NCI-H526 (cell line): ENCODE data around the gene PAM.
"Not testable (repeated sequence)": the region's sequence is repeated elsewhere in the genome, so short reads cannot be mapped to it uniquely, and the experiment has no call there.

Experiments used
- DNase-seq, 2 experiments: peaks; one replicate each; lab custom pipeline; 2025; lab: John Stamatoyannopoulos, UW

Gene PAM

DNA sequence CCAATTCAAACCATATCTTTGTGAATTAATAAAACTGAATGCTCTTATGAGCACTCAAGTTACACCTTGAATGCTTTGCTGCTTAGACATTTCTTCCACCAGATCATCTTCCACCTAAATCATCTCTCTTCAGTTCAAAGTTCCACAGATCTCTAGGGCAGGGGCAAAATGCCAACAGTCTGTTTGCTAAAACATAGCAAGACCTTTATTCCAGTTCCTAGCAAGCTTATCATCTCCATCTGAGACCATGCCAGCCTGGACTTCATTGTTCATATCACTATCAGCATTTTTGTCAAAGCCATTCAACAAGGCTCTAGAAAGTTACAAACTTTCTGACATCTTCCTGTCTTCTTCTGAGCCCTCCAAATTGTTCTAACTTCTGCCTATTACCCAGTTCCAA, 245.0 kb downstream of the PAM start:
- DNase-seq, result no peak

DNA sequence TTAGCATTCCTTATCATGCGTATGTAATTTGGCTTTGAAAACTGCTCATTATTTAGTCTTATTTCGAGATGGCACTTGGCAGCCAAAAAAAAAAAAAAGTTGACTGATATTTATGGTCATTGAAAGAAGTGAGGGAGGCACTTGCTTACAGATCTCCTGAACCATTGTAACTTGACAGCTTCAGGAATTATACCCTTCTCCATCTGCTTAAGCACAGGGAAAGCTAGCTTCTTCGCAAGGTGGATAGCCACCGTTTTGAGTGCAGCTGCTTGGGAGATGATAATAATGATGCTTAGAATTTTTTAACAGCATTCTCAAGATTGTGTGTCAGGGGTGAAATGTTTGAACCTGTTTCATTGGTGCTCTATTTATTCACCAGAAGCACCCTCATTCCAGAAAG, 248.8 kb downstream of the PAM start:
- DNase-seq, result no peak

DNA sequence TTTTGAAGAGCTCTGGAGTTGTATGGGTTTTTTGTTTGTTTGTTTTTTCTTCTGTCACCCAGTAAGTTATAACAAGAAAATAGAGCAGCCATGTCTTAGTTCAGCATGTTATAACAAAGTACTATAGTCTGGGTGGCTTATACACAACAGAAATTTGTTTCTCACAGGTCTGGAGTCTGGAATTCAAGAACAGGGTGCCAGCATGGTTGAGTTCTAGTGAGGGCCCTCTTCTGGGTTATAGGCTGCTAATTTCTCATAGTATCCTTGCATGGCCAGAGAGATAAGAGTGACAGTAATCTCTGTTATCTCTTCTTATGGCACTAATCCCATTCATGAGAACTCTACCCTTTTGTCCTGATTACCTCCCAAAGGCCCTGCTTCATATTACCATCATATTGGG, 250.2 kb downstream of the PAM start:
- no peak for DNase-seq

DNA sequence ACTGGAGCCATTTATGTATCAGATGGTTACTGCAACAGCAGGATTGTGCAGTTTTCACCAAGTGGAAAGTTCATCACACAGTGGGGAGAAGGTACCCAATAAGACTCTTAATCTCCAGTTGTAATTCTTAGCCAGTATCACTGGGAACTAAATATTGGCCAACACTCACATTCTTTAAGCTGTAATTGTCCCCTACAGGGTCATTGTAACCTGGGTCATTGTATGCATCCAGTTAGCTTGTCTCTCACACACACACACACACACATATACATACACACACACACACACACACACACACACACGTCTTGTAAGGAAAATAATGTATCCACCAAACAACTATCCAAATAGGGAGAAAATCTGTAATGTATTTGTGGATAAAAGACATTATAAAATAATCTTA, 251.8 kb downstream of the PAM start:
- no peak for DNase-seq

DNA sequence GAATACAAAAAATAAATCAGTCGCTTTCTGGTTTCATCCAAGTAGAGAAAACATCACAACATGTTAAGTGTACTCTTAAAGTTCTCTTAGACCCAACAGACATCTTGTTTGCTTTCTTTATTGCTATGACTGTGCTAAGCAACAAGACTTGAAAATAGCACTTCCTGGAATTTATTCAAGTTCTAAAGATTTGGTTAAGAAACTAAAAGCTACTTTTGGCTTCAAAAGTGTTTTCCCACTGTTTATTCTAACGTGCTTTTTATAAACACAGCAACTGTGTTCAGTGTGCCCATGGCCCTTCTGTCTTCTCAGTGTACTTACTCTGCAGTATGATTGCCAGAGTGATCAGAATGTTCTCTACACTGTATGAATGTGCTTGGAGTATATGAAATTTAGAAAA, 255.1 kb downstream of the PAM start:
- DNase-seq, result no peak

DNA sequence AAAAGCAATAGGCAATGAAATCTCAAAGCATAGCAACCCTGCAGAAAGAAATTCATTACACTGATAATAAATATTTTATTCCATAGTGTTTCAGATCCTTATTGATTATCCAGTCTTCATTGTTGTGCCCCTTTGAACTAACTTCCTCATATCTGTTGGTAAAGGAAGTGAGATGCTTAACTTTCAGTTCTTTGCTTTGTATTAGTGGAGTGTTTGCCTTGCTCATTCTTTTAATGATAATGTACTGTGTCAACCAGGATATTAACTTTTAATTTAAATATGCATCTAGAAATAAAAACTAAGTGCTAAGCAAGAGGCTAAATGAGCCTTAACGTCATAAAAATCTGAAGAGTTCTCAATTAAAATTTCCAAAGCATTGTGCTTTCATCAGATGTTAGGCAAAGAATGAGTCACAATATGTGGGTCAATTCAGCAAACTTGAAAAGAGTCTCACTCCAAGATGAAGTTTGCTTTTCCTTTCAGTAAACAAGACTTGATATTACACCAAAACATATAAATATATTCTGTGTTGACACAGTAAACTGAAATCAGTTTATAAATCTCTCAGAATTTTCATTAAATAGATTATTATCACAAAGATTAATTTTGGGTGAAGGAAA, 258.9 kb downstream of the PAM start:
- no peak for DNase-seq

DNA sequence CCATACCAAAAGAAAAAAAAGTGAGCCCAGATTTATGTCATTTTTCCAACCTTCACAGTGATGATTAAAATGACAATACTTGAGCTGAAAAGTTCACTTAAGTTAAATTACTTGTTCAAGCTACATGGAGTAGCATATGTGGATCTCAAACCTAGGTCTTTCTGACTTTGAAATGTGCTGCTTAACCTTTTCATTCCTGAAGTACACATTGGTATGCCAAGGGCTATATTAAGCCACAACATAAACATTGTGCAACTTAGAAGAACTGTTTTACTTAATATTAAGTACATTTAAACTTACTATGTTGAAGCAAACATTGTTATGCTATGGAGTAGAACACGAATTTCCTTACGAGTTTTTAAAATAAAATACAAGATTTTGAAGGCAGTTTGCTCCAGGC, 259.9 kb downstream of the PAM start:
- no peak for DNase-seq

DNA sequence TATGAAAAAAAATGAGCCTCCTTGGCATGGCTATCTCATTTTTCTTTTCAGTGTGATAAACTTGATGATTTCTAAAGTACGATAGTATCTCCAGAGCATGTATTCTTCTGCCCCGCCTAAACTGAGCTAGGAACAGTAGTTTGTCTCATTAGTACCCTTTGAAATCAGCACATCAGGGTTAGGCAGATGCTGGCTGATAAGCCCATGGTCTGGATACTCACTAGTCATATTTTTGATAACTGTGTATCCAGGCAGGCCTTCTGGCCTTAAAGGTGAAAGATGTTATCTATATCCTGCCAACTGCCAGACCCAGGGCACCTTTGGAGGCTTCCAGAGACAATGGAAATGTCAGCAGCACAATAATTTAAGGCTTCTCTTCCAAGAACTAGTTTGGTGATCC, 261.1 kb downstream of the PAM start:
- DNase-seq, result no peak

DNA sequence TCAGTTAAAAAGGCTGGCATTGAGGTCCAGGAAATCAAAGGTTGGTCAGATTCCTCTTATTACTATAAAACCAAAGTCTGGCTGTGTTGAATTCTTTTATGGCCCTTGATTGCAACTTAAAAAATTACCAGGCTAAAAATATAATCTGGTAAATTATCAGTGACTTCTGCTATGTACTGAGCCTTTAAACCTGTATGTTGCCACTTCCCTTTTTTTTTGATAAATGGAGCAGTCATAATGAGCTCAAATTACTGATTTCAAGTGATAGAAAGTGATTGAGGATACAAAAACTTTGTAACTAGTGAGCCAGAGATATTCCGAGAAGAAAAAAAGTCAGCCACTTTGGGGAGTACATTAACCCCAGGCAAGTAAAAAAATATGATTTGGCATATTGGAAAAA, 264.7 kb downstream of the PAM start:
- no peak for DNase-seq

DNA sequence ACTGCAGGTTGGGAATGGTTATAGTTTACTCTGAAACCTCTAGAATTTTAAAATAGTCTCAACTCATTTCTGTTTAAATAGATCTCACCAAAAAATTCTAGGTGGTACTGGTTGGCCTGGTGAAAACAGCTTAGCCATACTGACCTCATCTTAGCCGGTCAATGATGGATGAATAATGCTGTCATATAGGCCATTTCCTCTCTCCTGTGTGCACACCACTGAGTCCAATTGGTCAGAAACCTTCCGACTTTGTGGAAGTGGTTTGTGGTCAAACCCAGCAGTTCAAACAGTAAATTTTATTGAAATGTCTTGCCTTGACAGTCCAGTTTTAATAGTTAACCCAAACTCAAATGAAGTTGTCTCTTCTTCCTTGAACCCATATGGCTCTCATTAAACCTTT, 266.2 kb downstream of the PAM start:
- no peak for DNase-seq

DNA sequence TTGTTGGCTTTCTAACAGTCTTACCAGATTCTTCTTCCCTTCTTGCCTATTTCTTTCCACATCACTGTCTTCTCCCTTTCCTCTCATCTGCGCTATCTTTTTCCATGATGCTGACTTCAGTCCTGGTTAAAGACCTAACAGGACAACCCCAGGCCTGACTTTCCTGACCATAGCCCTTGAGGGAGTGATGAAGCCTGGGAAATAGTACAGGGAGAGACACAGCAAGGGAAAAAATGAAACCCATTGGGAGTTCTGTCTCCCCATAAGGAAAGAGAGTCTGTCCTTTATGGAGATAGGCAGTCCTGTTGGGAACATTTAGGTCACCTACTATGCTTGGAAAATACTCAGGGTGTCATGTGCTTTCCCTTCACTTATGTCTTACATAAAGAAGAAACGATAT, 272.2 kb downstream of the PAM start:
- no peak for DNase-seq

DNA sequence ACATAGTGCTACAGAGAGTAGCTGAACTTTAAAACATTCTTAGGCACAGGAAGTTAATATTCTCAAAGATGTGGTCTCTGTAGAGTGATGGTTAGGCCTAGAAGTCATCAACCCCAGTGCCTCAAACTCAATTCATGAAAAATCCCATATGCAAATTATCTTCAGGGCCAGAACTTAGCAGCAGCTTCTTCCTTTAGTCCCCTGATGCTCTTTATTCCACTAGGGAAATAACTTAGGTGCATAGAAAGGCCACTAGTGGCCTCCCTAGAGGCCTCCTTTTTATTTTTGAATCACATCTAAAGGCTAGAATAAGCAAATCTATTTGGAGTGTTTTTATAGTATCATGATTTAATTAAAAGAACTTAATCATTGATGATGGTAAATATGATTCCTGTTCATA, 276.5 kb downstream of the PAM start:
- DNase-seq, result peak in 1 of 2 experiments; percentile 18

DNA sequence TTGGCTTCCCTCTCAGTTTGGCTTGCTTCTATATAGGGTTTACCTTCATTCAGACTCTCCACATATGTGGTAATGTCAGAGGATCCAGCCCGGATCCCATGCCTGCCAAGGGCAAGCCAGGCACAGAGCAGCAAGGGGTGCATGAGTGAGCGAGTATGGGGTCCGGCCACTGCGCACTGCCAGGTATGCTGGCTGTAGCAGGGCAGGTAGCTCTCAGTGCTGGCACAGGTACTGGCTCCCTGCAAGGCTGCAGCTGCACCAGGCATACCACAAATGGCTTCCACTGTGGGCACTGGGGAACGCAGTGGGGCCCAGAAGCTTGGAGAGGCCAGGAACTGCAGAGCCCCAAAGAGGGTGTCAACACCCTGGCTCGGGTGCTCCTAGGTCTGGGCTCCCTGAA, 278.6 kb downstream of the PAM start:
- no peak for DNase-seq

DNA sequence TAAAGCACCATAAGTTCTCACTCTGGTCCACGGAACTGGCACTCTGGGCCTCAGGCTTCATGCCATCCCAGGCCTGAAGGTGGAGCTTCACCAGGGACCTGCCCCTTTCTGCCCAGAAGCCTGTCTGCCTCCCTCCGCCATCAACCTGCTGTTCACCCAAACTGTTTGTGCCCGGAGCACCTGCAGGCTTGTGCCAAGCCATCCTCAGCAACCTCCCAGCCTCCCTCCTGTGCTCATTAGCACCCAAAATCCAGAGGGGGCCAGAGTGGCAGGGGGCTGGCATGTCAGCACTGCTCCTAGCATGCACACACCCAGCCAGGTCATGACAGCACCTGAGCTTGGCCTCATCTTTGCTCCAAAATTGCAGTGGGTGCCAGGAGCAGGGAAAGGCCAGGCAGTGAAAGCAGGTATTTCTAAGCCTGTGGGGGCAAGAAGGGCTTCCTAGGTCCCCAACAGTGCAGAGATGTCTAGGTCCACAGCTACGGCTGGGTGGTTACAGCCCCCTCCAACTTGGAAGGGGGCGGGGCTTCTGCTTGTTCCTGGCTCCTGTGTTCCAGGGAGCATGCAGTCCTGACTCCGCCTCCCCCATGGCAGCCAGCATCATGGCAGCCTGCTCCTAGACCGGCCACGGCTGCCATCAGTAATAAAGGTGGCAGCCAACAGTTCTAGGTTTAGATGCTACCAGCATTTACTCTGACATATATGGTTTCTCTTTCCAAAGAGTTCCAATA, 279.7 kb downstream of the PAM start:
- no peak for DNase-seq

DNA sequence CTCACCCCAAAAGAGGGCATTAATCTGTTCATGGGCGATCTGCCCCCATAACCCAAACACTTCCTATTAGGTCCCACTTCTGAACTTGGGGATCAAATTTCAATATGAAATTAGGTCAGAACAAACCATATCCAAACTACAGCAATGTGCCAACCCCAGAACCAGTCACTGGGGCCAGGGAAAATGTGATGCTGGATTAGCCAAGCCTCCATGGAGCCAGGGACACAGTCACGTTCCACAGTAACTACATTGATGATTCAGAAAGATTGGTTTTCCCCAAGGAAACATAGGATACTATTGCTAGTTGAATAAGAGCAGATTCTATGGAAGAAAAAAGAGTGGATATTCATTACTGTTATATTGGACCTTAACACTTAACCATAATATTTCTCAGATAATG, 280.6 kb downstream of the PAM start:
- no peak for DNase-seq

DNA sequence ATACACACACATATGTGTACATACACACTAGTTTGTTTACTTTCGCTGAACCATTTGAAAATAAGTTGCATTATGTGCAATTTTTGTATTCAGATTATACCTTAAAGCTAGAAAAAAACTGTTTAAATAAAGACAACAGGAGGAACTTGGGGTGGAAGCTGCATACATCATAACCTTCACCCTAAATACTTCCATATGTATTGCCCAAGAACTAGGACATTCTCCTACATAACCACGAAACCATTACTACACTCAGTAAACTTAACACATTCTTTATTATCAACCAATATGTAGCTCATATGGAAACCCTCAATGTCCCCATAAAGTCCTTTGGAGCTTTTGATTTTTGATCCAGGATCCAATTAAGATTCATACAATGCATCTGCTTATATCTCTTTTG, 281.5 kb downstream of the PAM start:
- DNase-seq, result no peak

DNA sequence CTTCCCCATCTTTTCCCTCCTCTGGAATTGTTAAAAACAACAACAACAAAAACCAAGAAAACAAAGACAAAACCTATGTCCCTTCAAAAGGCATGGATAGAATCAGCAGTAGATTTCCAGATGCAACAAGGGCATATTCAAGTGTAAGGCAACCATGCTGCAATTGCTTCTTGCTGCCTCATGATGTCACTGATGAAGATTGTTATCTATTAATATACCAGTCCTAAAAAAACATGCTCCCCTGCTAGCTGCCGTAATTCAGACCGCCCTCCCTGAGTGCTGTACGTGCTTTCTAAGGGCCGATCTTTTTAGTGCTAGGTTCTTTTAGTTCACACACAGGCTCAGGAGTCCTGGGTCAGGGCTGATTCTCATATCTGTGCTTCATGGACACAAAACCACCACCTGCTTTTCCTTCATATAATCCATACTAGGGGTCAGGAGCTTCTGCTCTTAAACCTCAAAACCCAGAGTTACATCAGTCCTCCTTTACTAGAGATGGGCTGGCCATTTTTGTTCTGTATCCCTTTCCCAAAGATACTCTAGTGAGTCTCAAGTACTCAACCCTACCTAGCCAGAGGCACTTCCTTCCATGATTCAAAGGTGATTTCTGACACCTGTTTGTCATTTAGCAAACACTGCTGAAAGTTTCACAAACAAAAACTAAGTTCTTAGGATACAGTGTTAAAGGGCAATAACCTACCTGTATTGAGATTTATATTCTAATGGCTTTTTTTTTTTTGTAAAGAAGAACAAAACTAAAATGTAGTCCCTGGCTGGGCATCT, 282.8 kb downstream of the PAM start:
- no peak for DNase-seq

DNA sequence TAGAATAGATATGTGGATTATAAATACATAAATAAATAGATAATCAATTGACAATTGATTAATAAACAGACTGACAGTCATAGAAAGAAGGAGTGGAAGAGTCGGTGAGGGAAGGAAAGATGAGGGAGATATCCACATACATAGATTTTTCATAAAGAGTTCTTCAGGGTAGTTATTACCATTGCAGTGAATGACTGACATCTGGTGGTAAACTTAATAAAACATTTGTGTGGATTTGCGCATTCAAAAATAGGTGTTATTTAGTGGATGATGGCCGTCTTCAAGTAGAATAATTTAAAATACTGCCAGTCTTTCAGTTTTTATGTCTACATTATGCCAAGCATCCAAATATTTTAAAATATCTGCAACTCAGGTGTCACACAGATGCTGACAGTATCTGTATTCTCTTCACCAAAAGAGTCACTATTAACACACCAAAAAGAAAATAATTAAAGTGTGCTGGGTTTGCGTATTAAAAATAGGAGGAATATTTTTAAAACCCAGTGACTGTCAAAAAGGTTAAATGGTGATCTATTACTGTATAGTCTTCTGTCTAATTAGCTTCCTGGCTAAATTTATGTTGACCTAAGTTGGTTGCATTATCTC, 286.1 kb downstream of the PAM start:
- peak; percentile 38 to 65 for DNase-seq

DNA sequence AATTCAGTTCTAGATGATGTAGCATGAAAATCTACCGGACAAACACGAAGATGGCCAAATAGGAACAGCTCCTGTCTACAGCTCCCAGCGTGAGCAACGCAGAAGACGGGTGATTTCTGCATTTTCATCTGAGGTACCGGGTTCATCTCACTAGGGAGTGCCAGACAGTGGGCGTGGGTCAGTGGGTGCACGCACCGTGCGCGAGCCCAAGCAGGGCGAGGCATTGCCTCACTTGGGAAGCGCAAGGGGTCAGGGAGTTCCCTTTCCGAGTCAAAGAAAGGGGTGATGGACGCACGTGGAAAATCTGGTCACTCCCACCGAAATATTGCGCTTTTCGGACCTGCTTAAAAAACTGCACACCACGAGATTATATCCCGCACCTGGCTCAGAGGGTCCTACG, 291.6 kb downstream of the PAM start:
- DNase-seq, result not testable (repeated sequence)

DNA sequence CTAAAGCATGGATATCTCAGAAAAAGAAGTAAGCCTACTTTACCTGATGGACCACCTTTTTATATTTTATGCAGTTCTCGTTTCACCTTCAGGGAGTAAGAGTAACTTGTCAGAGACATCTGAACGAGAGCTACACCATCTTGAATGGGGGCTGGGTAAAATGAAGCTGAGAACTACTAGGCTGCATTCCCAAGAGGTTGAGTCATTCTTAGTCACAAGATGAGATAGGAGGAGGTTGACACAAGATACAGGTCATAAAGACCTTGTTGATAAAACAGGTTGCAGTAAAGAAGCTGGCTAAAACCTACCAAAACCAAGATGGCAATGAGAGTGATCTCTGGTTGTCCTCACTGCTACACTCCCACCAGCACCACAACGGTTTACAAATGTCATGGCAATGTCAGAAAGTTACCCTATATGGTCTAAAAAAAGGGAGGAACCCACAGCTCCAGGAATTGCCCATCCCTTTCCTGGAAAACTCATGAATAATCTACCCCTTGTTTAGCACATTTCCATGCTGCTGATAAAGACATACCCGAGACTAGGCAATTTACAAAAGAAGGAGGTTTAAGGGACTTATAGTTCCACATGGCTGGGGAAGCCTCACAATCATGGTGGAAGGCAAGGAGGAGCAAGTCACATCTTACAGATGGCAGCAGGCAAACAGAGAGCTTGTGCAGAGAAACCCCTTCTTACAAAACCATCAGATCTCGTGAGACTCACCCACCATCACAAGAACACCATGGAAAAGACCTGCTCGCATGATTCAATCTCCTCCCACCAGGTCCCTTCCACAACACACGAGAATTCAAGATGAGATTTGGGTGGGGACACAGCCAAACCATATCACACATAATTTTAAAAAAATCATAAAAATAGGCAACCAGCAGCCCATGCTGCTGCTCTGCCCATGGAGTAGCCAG, 302.4 kb downstream of the PAM start:
- DNase-seq, result no peak

DNA sequence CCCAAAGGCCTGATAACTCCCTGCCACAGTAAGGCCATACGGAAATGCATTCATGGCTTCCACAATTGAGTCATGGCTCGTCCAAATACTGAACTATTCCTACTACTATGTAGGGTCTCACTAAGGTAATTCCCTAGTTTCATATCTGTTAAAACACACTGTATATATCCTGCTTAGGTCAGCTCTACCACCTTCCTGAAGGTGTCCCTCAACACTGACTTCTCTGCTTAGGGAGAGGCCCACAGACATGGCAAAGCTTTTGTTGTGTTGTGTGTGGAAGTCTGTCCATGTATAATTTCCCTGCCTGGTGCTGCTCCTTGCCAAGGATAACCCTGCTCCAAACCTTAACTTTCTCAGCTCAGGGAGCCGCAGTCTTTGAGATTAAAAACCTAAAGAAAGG, 304.4 kb downstream of the PAM start:
- DNase-seq, result no peak

DNA sequence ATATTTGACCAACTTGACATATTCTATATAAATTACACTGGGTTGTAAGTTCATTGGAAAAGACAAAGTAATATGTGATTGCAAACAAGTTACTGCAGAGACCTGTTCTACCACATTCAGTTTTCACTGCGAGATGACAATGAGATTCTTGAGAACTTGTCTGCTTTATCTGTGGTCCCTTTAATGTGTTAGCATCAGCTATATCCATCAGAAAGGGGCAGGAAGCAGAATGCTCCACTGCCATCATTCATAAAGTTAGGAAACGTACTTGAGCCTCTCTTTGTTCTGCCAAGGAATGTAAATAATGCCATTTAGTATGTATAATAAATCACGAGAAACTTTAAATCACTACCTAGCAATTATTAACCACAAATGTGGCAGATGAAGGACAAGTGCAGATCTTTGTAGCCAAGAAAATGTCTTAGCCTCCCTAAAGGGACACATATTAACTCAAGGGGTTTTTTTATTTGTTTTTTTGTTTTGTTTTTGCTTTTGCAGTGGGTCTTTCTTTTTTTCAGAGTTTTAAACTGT, 305.4 kb downstream of the PAM start:
- DNase-seq, result no peak
